GM21717 (cell line): ENCODE results near the gene CLEC6A.
"Not testable (repeated sequence)": the region's sequence is repeated elsewhere in the genome, so short reads cannot be mapped to it uniquely, and the experiment has no call there.

Experiments
- ATAC-seq: cut with Tn5 transposase; IDR thresholded peaks from one replicate; pipeline ENCODE4 v1.9.1; 2021; ENCODE audit warnings: mild to moderate bottlenecking, moderate library complexity; ENCODE audit not compliant: unreplicated experiment

The CLEC6A gene

GRCh38 chr12:8455727-8456360 lies at the start of gene CLEC6A:
Gene CLEC6A (plus strand): TSS chr12:8455962. CDS start chr12:8456112, 150 bp downstream.
- no peak for ATAC-seq

DNA sequence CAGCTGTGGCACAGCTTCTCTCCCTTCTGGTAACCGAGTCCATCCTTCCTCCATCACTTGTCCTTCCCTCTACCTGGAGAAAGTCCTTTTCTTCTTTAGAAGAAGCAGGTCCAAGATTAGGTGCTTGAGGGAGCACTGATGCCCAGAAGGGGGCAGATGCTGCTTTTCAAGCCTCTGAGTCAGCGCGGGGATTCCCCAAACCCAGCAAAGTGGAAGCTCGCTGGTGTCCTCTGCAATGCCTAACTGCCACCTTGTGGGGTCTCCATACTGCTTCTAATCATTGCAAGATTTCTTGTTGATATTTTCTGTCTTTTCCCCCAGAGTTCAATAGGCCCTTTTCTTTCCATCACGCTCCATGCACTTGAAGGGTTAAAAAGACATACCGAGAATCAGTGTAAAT lies 36.2 kb upstream of the CLEC6A start:
- ATAC-seq: not testable (repeated sequence)

GRCh38 chr12:8420506-8420905 lies 35.3 kb upstream of the CLEC6A start:
- ATAC-seq: no peak

DNA sequence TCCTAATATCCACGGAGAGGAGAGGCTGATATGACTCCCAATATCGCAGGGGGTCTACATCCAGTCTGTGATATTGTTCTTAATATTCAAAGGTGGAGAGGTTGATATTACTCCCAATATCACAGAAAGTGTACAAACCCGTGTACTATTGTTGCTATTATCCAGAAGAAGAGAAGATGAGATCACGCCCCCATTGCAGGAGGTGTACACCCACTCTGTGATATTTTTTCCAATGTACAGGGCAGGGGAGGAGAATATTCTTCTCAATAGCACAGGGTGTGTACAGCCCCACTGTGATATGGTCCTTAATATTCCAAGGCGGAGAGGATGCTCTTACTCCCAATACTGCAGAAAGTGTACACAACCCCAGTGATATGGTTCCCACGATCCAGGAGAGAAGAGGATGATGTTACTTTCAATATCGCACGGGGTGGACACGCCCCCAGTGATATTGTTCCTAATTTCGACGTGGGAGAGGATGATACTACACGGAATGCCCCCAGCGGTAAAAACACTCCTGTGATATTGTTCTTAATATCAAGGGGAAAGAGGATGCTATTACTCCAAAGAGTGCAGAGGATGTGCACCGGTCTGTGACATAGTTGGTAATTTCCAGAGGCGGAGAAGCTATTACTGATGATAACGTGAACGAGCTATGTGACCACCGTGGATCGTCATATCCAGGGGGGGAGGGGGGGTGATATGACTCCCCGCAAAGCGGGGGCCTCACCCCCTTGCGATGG lies 11.1 kb upstream of the CLEC6A start:
- ATAC-seq: not testable (repeated sequence)

DNA sequence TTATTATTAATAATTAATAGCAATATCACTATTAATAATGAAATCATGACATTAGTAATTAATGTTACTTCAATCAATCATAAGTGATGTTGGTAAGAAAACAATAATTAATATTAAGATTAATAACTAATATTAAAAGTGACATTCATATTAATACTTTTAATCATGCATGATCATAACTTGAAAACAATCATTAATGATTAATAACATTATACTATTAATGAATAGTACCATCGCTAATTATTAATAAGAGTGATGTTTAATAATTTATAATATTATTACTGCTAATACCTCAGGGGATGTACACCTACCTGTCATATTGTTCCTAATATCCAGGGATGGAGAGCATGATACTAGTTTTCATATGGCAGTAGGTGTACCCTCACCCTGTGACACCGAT lies 10.0 kb upstream of the CLEC6A start:
- ATAC-seq: no peak

DNA sequence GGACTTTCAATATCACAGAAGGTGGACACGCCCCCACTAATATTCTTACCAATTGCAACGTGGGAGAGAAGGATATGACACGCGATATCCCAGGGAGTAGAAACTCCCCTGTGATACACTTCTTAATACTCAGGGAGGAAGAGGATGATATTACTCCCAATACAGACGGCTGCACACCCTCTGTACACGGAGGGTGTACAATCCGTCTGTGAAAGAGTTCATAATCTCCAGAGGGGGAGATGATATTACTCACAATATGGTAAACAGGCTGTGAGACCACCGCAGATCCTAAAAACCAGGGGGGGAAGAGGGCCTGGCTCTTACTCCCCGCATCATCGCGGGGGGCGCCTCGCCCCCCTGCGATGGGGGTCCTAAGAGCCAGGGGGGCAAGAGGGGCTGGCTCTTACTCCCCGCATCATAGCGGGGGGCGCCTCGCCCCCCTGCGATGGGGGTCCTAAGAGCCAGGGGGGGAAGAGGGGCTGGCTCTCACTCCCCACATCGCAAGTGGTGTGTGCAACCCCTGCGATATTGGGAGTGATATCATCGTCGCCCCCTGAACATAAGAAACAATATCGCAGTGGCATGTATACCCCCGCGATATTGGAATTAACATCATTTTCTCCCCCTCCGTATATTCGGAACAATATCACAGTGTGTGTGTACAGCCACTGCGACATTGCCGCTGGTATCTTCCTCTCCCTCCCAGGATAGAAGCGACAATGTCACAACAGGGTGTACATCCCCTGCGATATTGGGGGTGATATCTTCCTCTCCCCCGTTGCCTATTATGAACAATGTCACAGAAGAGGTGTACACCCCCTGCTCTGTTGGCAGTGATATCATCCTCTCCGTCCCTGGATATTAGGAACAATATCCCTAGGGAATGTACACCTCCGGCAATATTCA lies 8.9 kb upstream of the CLEC6A start:
- ATAC-seq: no peak

DNA sequence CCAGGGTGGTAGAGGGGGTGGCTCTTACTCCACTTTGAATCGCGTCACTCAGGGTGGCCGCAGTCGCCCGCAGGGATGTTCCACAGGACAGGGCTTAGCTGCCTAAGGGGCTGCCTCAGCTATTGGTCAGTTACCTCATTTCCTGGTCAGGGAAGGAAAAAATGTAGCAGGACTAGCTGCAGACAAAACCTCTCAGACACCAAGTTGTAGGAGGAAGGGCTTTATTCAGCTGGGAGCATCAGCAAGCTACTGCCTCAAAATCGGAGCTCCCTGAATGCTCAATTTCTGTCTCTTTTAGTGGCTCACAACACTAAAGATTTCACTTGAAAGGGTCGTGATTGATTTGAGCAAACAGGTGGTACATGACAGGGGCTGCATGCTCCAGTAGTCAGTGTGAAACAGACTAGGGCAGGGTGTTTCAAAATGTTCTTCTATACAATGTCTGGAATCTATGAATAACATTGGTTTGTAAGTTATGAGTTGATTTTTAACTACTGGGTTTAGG lies 6.4 kb upstream of the CLEC6A start:
- no peak for ATAC-seq

DNA sequence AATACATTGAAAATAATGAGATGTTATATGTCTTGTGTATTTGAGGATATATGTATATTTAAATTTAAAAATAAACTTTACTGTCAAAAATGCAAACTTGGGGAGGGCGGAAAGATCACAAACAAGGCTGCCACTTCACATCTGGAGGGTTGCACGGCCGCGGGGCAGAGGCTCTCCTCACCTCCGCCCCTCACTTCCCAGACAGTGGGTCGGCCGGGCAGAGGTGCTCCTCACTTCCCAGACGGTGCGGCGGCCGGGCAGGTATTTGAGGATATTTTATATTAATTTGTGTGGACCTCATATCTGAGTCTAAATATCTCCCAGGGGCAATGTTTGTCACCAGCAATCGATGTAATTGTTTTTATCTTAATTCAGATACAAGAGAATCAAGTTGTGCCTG lies 3.7 kb upstream of the CLEC6A start:
- no peak for ATAC-seq

DNA sequence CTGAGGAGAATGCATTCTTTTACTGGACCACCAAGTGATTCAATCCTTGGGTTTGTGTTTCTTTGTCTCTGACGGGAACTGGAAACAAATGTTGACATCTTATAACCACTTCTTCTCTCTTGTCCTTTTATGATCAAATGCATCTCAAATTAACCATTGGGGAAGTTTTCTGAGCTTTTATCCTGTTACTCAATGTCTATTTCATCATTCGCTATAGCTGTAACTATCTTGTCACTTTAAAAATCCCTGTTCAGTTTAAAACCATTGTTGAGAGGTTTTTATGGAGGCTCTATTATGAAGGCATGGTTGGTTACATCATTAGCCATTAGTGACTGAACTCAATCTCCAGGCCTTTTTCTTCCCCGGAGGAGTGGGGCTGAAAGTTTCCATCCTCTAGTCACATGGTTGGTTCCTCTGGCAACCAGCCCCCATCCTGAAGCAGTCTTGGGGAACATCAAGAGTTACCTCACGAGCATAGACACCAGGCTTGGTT lies 2.7 kb upstream of the CLEC6A start:
- no peak for ATAC-seq

DNA sequence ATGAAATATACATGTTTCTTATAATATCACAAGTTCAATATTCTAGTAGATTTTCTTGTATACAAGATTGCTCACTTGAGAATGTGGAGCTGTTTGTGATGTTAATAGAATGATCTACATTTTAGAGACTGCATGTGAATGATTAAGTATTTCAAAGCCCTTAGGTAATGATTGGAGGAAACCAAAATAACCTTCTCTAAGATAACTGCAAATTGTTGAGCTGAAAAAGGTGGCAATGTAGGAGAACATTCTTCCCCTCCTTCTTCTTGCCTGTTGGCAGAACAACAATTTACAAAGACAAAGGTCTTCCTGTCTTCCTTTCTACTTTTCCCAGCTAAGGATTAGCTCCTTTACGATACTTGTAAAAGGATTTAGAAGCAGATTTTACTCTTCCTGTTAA lies 2.0 kb upstream of the CLEC6A start:
- ATAC-seq: no peak

- ATAC-seq: no peak
Measured at GRCh38 chr12:8455271-8455670, 491 bp upstream of the CLEC6A start.

DNA sequence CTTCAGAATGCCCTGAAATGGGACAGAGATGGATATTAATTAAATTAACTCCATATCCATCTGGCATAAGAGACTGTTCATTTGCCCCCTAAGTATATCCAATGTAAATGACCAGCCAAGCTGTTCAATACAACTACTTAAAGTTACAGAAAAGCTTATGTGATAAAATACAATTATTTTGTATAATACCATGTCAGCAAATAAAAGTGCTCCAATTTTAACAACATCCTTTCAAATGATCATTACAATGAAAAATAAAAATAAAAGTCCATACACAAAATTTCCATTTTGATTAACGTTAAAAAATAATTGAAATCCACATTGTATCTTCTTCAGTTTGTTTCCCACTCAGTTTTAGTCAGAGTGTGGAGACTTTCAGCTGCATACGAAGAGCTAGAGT lies 5.7 kb downstream of the CLEC6A start:
- ATAC-seq: no peak

- ATAC-seq: no peak
Measured at GRCh38 chr12:8465301-8465996, 9.7 kb downstream of the CLEC6A start.

DNA sequence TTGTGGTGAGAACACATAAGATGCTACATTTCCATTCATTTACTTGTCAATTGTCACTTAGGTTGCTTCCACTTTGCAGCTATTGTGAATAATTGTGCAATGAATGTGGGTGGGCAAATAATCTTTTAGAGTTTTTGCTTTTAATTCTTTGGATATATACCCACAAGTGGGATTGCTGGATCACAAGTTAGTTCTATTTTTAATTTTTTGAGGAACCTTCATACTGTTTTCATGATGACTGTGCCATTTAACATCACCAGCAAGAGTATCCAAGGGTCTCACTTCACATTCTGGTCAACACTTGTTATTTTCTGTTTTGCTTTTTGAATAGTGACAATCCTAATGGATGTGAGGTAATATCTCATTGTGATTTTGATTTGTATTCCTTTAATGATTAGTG lies 10.5 kb downstream of the CLEC6A start:
- no peak for ATAC-seq

DNA sequence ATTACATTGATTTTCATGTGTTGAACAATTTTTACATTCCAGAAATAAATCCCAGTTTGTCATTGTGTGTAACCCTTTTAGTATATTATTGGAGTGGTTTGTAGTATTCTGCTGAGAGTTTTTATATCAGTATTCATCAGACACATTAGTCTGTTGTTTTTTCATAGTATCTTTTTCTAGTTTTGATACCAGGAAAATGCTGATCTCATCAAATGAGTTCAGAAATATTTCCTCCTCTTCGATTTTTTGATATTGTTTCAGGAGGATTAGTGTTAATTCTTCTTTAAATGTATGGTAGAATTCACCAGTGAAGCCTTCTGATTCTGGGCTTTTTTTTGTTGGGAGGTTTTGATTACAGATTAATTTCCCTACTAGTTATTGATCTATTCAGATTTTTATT lies 15.3 kb downstream of the CLEC6A start:
- ATAC-seq: no peak

DNA sequence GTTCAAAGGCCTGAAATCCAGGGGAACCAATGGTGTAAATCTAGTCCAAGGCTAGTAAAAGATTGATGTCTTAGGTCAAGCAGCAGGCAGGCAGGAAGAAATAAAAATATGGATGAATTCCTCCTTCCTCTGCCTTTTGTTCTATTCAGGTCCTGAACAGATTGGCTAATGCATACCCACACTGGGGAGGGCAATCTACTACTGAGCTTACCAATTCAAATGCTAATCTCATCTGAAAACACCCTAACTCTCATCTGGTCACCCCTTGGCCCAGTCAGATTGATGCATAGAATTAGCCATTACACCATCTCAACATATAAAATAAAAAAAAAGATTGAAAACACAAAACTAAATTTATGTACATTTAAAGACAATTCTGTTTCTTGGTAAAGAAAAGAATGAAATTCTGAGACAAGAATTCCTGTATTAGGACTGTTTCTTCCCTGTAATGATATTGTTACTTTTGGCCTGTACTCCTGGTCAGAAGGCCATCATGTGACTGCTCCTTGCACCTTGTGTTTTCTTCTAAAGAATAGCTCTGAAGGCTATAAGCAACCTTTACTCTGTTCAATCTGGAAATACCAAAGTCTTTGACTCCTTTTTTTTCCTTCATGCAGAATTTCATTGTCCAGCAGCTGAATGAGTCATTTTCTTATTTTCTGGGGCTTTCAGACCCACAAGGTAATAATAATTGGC lies 19.9 kb downstream of the CLEC6A start:
- ATAC-seq: no peak

- ATAC-seq: no peak
Measured at GRCh38 chr12:8482571-8483061, 26.9 kb downstream of the CLEC6A start.

DNA sequence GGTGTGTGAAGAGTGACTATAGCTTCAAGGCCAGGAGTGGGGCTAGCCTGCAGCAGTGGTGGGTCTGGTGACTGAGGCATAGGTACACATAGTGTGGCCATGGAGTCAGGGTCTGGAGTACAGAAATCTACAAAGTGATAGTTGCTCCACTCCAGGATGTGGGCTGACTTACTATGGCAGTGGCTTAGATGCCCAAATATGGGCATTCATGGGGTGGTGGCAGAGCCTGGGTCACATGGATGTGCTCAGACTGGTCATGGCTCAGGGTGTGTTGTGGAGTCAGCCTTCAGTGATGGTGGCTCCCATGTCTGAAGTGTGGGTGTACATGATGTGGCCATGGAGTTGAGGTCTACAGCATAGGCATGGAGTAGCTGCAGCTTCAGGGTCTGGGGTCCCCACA lies 27.3 kb downstream of the CLEC6A start:
- ATAC-seq: no peak

GRCh38 chr12:8491646-8492530 lies 36.1 kb downstream of the CLEC6A start:
- ATAC-seq: no peak
